Glutamatergic neuron (in vitro differentiated cells): ENCODE measurements around the gene CFAP206. TPM values are rescaled to one million over a fixed set of nuclear protein-coding genes. Genes with fewer than 3 reads are reported as not detected.

Source experiments
- DNase-seq: peaks from one replicate; pipeline ENCODE4 v3.0.0; 2022
- H3K27ac Mint-ChIP-seq: one replicate; pipeline ENCODE4 v1.8.0; 2020; ENCODE audit warnings: mild to moderate bottlenecking, mixed read lengths, inconsistent platforms; ENCODE audit not compliant: unreplicated experiment
- H3K27me3 Mint-ChIP-seq: one replicate; pipeline ENCODE4 v1.8.0; 2020; ENCODE audit warnings: mild to moderate bottlenecking, moderate library complexity, mixed read lengths, inconsistent platforms; ENCODE audit not compliant: unreplicated experiment
- H3K36me3 Mint-ChIP-seq: one replicate; pipeline ENCODE4 v1.8.0; 2020; ENCODE audit warnings: mild to moderate bottlenecking, mixed read lengths, inconsistent platforms; ENCODE audit not compliant: unreplicated experiment
- H3K4me1 Mint-ChIP-seq: one replicate; pipeline ENCODE4 v1.8.0; 2020; ENCODE audit warnings: mild to moderate bottlenecking, low read depth, mixed read lengths, inconsistent platforms; ENCODE audit not compliant: unreplicated experiment
- H3K4me3 Mint-ChIP-seq: one replicate; pipeline ENCODE4 v1.8.0; 2020; ENCODE audit warnings: mild to moderate bottlenecking, mixed read lengths, inconsistent platforms; ENCODE audit not compliant: unreplicated experiment
- H3K9me3 Mint-ChIP-seq: one replicate; pipeline ENCODE4 v1.8.0; 2020; ENCODE audit warnings: mild to moderate bottlenecking, moderate library complexity, mixed read lengths, inconsistent platforms; ENCODE audit not compliant: unreplicated experiment
- long read RNA-seq: library from polyadenylated mRNA; unstranded; transcript quantifications from one replicate; pipeline ENCODE4 v2.0.0, GENCODE V29; 2020; ENCODE audit not compliant: unreplicated experiment
- total RNA-seq: library from RNA; stranded (reverse); fragmentation: NEBNext Ultra II Directional; extraction: Animal tissue kit (Norgen Biotek cat#: 25700); gene quantifications from one replicate; pipeline ENCODE4 v1.2.1, GENCODE V29; 2021; ENCODE audit not compliant: unreplicated experiment
- TF ChIP-seq, protein P1 (sequence below): fragments of 200-600 bp; sonication (generic); IDR thresholded peaks from one replicate; pipeline ENCODE4 v1.5.0; 2021; ENCODE audit not compliant: partially characterized antibody, unreplicated experiment

The CFAP206 gene, protein sequence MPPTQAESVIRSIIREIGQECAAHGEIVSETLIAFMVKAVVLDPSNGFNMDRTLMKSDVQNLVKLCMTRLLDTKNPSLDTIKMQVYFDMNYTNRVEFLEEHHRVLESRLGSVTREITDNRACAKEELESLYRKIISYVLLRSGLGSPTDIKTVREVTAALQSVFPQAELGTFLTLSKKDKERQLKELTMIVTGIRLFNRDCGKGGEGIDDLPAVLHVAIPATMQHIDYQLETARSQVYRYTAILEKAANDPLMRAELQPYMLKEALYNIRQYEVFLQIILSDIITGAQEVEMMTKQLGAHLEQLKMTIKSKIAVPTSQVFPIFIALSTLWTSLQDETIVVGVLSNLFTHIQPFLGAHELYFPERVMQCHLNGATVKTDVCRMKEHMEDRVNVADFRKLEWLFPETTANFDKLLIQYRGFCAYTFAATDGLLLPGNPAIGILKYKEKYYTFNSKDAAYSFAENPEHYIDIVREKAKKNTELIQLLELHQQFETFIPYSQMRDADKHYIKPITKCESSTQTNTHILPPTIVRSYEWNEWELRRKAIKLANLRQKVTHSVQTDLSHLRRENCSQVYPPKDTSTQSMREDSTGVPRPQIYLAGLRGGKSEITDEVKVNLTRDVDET
- 1.9 TPM for total RNA-seq
- long read RNA-seq, partial matches to known transcripts = 0 of 1 reads
- long read RNA-seq, other reads (novel, unspliced or antisense) = 0 of 1 reads

DNA sequence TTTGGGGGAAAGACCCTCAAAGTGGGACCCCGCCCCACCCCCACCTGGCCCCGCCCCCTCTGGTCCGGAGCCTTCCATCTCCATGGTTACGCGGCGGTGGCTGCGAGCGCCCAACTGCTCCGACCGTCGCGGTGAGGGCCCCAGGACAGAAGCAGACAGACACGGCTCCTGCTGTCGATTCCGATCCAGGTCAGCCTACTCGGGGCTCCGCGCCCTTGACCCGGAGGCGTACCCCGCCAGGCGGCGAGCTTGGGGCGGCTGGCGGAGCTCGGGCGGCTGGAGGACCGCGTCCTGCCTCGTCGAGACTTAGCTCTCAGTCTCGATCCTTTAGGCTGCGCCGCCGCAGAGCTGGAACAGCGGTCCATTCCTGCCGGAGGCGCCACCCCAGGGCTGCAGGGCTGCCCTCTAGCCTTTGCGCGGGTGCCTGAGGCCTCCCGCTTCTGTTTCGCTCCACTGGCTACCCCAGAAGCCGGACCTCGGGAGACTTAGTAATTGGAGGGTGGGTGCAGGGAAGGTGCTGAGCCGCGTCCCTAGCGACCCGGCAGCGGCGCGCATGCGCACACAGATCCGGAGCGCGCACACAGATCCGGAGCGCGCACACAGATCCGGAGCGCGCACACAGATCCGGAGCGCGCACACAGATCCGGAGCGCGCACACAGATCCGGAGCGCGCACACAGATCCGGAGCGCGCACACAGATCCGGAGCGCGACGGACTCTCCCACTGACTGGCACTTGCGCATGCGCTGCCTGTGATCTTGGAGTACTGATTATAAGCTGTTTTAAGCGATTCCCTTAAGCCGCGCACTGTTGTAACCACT is at the start of gene CFAP206:
TSS of gene CFAP206 (plus strand) at position 72 of the 820 bp plus-strand sequence. CDS start 1,868 bp downstream, outside the sequence.
- peak; percentile 88 for DNase-seq
- Mint-ChIP-seq H3K27ac (peak within 1 kb of the TSS; percentile 93), H3K4me1 (no peaks in the 10 kb centered on the region), H3K4me3 (peak within 1 kb of the TSS; percentile 95), H3K9me3 (peaks cover 2% of the 10 kb centered on the region), H3K36me3 (no peaks in the 10 kb centered on the region), H3K27me3 (no peaks in the 10 kb centered on the region)
- TF ChIP-seq, protein P1, sequence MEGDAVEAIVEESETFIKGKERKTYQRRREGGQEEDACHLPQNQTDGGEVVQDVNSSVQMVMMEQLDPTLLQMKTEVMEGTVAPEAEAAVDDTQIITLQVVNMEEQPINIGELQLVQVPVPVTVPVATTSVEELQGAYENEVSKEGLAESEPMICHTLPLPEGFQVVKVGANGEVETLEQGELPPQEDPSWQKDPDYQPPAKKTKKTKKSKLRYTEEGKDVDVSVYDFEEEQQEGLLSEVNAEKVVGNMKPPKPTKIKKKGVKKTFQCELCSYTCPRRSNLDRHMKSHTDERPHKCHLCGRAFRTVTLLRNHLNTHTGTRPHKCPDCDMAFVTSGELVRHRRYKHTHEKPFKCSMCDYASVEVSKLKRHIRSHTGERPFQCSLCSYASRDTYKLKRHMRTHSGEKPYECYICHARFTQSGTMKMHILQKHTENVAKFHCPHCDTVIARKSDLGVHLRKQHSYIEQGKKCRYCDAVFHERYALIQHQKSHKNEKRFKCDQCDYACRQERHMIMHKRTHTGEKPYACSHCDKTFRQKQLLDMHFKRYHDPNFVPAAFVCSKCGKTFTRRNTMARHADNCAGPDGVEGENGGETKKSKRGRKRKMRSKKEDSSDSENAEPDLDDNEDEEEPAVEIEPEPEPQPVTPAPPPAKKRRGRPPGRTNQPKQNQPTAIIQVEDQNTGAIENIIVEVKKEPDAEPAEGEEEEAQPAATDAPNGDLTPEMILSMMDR = no peak

DNA sequence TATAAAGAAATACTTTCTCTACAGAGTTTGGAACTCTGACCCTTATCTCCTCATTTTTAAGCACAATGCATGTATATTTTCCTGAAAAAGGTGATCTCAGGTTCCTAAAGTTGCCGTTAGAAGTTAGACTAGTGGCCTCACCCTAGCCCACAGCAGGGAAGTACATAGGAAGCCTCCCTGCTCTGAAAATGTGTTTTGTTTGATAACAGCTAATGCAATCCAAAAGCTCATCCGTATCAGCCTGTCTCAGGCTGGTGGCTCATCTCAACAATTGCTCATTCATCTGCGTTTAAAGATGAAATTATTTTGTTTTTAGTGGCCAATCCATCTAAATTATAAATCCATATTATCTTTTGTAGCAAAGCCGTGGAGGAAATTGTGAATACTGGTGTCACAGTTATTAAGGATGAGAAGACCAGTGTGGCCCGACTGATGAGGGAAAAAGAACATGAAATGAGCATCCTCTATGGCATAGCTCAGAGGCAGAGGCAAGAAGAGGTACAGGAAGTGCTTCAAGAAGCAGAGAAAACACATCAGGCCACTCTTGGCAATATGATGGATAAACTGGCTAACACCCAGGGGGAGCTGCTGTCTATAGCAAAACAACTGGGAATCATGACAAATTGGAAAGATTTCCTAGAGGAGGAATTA is 43.0 kb upstream of the CFAP206 start:
- no peak overlapping the region for H3K4me3 Mint-ChIP-seq
- H3K36me3 Mint-ChIP-seq = peaks cover 21% of the 10 kb centered on the region
- no peak overlapping the region for H3K27ac Mint-ChIP-seq
- H3K9me3 Mint-ChIP-seq = peaks cover 4% of the 10 kb centered on the region
- no peaks in the 10 kb centered on the region for H3K4me1 Mint-ChIP-seq
- no peaks in the 10 kb centered on the region for H3K27me3 Mint-ChIP-seq
- TF ChIP-seq, protein P1 = no peak
- DNase-seq = no peak

DNA sequence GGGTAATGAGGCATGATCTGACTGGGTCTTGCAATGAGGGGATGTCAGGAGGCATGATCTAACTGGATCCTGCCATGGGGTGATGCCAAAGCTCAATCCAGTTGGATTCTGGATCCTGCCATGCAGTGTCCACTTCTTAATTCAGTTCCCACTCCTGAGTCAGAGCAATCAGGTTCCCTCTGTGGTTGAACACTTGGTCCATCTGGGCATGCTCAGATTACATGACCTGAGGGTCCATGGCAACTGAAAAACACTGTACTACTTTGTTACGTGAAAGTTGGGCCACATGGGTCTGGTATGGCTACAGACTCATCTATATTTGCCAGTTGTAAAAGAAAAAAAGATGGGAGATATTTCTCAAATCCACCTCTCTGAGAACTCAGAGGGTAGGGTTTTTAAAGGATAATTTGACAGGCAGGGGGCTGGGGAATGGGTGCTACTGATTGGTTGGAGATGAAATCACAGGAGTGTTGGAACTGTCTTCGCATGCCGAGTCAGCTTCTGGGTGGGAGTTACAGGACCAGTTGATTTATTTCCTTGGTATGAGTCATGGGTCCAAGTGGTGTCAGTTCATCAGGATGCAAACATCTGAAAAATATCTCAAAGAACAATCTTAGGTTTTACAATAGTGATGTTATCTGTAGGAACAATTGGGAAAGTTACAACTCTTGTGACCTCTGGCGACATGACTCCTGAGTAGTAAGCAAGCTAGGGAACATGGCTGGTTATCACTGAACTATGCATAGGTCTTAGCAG is 41.5 kb upstream of the CFAP206 start:
- DNase-seq = no peak
- no peaks in the 10 kb centered on the region for H3K4me1 Mint-ChIP-seq
- peaks cover 4% of the 10 kb centered on the region for H3K9me3 Mint-ChIP-seq
- TF ChIP-seq, protein P1 = no peak
- H3K27me3 Mint-ChIP-seq = no peaks in the 10 kb centered on the region
- no peak overlapping the region for H3K4me3 Mint-ChIP-seq
- no peak overlapping the region for H3K27ac Mint-ChIP-seq
- H3K36me3 Mint-ChIP-seq = peaks cover 25% of the 10 kb centered on the region

DNA sequence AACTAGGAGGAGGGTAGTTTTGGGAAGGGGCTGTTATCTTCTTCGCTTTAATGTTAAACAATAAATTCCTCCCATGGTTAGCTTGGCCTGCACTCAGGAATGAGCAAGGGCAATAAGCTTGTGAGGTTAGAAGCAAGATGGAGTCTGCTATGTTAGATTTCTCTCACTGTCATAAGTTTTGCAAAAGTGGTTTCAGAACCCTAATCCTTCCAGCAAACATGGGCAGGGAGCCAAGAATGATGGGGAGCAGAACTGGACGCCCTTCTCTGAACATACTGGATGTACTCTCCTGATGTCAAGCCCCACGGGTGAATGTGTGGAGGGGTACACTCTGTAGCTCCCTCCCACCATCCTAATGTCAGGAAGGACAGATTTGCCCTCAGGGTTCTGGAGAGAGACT is 40.9 kb upstream of the CFAP206 start:
- Mint-ChIP-seq H3K27ac (no peak overlapping the region), H3K4me1 (no peaks in the 10 kb centered on the region), H3K4me3 (no peak overlapping the region), H3K9me3 (peaks cover 4% of the 10 kb centered on the region), H3K27me3 (no peaks in the 10 kb centered on the region), H3K36me3 (peaks cover 25% of the 10 kb centered on the region)
- TF ChIP-seq, protein P1 = no peak
- no peak for DNase-seq
